Activated naive CD8-positive, alpha-beta T cell treated with anti-CD3 and anti-CD28 coated beads, Interleukin-2, amount 10 ng/mL, durations not matched to agents 7 days and 5 days (primary cell): Measurements from ENCODE around the gene HSPA12B. TPM values are rescaled to one million over a fixed set of nuclear protein-coding genes. Genes with fewer than 3 reads are reported as not detected.
A peak's percentile ranks its signal among the peaks of the same experiment; 100 is the strongest.

Experiments
- ATAC-seq: fragments of 150-1000 bp; cut with Tn5 transposase; one replicate; pipeline ENCODE4 v1.10.0; 2021; ENCODE audit warnings: low read depth, moderate library complexity
- POLR2A ChIA-PET: fragments of 350-600 bp; sonication (Branson Sonifier 250); formaldehyde crosslinking; loops from one replicate; lab custom pipeline; 2021; ENCODE audit warnings: antibody characterized with exemption; lab: Charles Lee
- DNase-seq: peaks from one replicate; pipeline ENCODE4 v3.0.0; 2021
- H3K27ac Mint-ChIP-seq: one replicate; pipeline ENCODE4 v1.8.0; 2022; ENCODE audit warnings: mild to moderate bottlenecking, mixed read lengths
- H3K27me3 Mint-ChIP-seq: one replicate; pipeline ENCODE4 v1.8.0; 2022; ENCODE audit warnings: mild to moderate bottlenecking, moderate library complexity, mixed read lengths
- H3K36me3 Mint-ChIP-seq: one replicate; pipeline ENCODE4 v1.8.0; 2021; ENCODE audit warnings: mild to moderate bottlenecking, mixed read lengths
- H3K4me1 Mint-ChIP-seq: one replicate; pipeline ENCODE4 v1.8.0; 2021; ENCODE audit warnings: mixed read lengths
- H3K4me3 Mint-ChIP-seq: one replicate; pipeline ENCODE4 v1.8.0; 2022; ENCODE audit warnings: mild to moderate bottlenecking, moderate library complexity, mixed read lengths
- H3K9me3 Mint-ChIP-seq: one replicate; pipeline ENCODE4 v1.8.0; 2021; ENCODE audit warnings: mixed read lengths
- total RNA-seq, 2 experiments: library from RNA; stranded (reverse); gene quantifications; one replicate each; pipeline ENCODE4 v1.2.3, GENCODE V29; 2021

The HSPA12B gene
- total RNA-seq, 2 experiments from 2014 or later: not detected

GRCh38 chr20:3777716-3778629 is 45.5 kb downstream of the HSPA12B start:
- H3K27ac Mint-ChIP-seq: no peak overlapping the region

DNA sequence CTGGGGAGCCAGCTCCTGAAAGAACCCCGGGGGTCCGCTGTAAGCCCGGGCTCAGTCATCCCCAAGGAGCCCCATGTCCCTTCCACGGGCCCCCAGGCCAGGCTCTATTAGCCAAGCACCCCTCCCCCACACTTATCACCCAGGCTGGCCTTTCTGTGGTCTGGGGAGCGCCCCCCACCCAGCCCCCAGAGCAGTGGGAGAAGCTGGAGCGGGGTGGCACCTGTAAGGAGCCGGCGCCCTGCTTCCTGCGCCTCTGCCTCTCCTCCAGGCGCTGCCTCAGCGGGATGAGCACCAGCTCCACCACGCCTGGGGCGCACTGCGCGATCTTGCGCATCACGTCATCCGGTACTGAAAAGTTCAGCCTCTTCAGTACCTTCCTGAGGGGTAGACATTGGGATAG is 46.5 kb downstream of the HSPA12B start:
- POLR2A ChIA-PET: interaction anchor here (0.8 to 9.0 kb wide), 4 partner anchors 9 to 41 kb away, joined by 3 to 53 read pairs (median 4); partner anchors contain the start of genes ADISSP and AP5S1
- Mint-ChIP-seq H3K27me3 (peaks cover 26% of the 10 kb centered on the region), H3K27ac (no peak overlapping the region), H3K9me3 (no peaks in the 10 kb centered on the region), H3K36me3 (no peaks in the 10 kb centered on the region), H3K4me1 (peaks cover 25% of the 10 kb centered on the region), H3K4me3 (no peak overlapping the region)
- no peak for DNase-seq
- ATAC-seq: no peak

More at GRCh38 chr20:3777716-3778629, 45.5 kb downstream of the HSPA12B start:
- Mint-ChIP-seq H3K4me3 (peak overlapping the region; percentile 76), H3K9me3 (no peaks in the 10 kb centered on the region), H3K36me3 (no peaks in the 10 kb centered on the region), H3K4me1 (peaks cover 22% of the 10 kb centered on the region), H3K27me3 (peaks cover 28% of the 10 kb centered on the region)
- peak; percentile 62 for DNase-seq
- POLR2A ChIA-PET: interaction anchor here (0.8 to 9.0 kb wide), 6 partner anchors 8 to 110 kb away, joined by 3 to 53 read pairs (median 4); partner anchors contain the start of genes ADISSP, AP5S1 and CENPB
- peak; percentile 66 for ATAC-seq

- peak within 1 kb of the TSS; percentile 37 for H3K4me3 Mint-ChIP-seq
- no peak within 1 kb of the TSS for H3K27ac Mint-ChIP-seq
- peaks cover 5% of the 10 kb centered on the region for H3K36me3 Mint-ChIP-seq
- H3K9me3 Mint-ChIP-seq: no peaks in the 10 kb centered on the region
- ATAC-seq (peak; percentile 34), DNase-seq (no peak)
- H3K4me1 Mint-ChIP-seq: peaks cover 33% of the 10 kb centered on the region
- H3K27me3 Mint-ChIP-seq: peaks cover 24% of the 10 kb centered on the region
- POLR2A ChIA-PET: interaction anchor here (0.6 to 9.0 kb wide), 5 partner anchors 13 to 102 kb away, joined by 3 to 53 read pairs (median 4); partner anchors contain the start of genes ADISSP and AP5S1
Measured at GRCh38 chr20:3781153-3781910, 48.8 kb downstream of the HSPA12B start, which contains the start of gene SPEF1. Gene SPEF1, minus strand, starts transcription at chr20:3781448. Its CDS starts 161 bp downstream, at chr20:3781287.

- Mint-ChIP-seq H3K4me3 (no peak overlapping the region), H3K27ac (no peak overlapping the region)
- DNase-seq: no peak
Measured at GRCh38 chr20:3782597-3782996, 50.1 kb downstream of the HSPA12B start.

GRCh38 chr20:3783068-3783489 is 50.6 kb downstream of the HSPA12B start:
- H3K36me3 Mint-ChIP-seq: peaks cover 5% of the 10 kb centered on the region
- H3K27ac Mint-ChIP-seq: no peak overlapping the region
- H3K4me1 Mint-ChIP-seq: peaks cover 30% of the 10 kb centered on the region
- H3K27me3 Mint-ChIP-seq: peaks cover 22% of the 10 kb centered on the region
- no peaks in the 10 kb centered on the region for H3K9me3 Mint-ChIP-seq
- no peak overlapping the region for H3K4me3 Mint-ChIP-seq
- no peak for ATAC-seq
- no peak for DNase-seq
- POLR2A ChIA-PET: interaction anchor here (1.9 to 9.0 kb wide), 2 partner anchors 14 to 37 kb away, joined by 5 to 53 read pairs; partner anchors contain the start of genes ADISSP and AP5S1

More at GRCh38 chr20:3782597-3782996, 50.1 kb downstream of the HSPA12B start:
- peaks cover 22% of the 10 kb centered on the region for H3K27me3 Mint-ChIP-seq
- POLR2A ChIA-PET: interaction anchor here (1.9 to 9.0 kb wide), 2 partner anchors 14 to 38 kb away, joined by 5 to 53 read pairs; partner anchors contain the start of genes ADISSP and AP5S1
- H3K4me1 Mint-ChIP-seq: peaks cover 30% of the 10 kb centered on the region
- ATAC-seq: no peak
- peaks cover 5% of the 10 kb centered on the region for H3K36me3 Mint-ChIP-seq
- no peaks in the 10 kb centered on the region for H3K9me3 Mint-ChIP-seq

- Mint-ChIP-seq H3K9me3 (no peaks in the 10 kb centered on the region), H3K27me3 (peaks cover 20% of the 10 kb centered on the region), H3K4me3 (peak overlapping the region; percentile 14), H3K36me3 (peaks cover 5% of the 10 kb centered on the region), H3K27ac (no peak overlapping the region), H3K4me1 (peaks cover 33% of the 10 kb centered on the region)
- POLR2A ChIA-PET: interaction anchor here (0.7 to 9.0 kb wide), 2 partner anchors 15 to 70 kb away, joined by 4 to 53 read pairs; partner anchors contain the start of gene ADISSP
- DNase-seq (peak; percentile 29), ATAC-seq (no peak)
Measured at GRCh38 chr20:3783511-3784195, 51.2 kb downstream of the HSPA12B start.

DNA sequence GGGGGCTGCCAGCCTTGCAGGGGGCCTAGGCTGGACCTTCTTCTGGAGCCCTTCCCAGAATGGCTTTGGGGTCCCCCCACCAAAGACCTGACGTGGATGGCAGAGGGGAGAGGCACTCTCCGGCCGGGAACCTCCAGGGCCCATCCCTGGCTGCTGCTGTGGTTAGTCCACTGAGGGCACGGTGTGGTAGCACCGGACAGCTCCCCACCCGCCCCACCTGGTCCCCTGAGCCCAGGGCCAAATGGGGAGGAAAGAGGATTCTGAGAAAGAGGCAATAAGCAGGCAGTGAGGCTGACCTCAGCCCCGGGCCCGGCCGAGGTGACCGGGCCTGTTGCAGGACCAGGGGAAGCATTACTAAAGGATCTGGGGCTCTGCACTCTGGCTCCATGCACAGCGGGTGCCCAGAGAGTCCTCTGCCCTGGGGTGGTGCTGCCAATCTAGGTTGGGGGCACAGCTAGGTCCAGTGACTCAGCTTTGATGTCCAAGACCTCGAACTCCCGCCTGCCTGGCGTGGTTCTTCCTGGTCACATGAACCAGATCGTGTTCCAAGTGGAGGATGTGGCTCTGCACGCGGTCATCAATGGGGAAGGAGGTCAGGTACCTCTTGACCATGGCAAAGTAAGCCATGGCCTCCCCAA is 51.9 kb downstream of the HSPA12B start:
- ATAC-seq: no peak
- POLR2A ChIA-PET: interaction anchor here (0.7 to 9.0 kb wide), 5 partner anchors 11 to 298 kb away, joined by 4 to 53 read pairs (median 7); partner anchors contain the start of genes ADISSP, AP5S1 and CDC25B
- Mint-ChIP-seq H3K27me3 (peaks cover 19% of the 10 kb centered on the region), H3K4me1 (peaks cover 38% of the 10 kb centered on the region), H3K4me3 (peak overlapping the region; percentile 67), H3K9me3 (no peaks in the 10 kb centered on the region), H3K27ac (peak overlapping the region; percentile 56), H3K36me3 (peaks cover 5% of the 10 kb centered on the region)
- DNase-seq: no peak

DNA sequence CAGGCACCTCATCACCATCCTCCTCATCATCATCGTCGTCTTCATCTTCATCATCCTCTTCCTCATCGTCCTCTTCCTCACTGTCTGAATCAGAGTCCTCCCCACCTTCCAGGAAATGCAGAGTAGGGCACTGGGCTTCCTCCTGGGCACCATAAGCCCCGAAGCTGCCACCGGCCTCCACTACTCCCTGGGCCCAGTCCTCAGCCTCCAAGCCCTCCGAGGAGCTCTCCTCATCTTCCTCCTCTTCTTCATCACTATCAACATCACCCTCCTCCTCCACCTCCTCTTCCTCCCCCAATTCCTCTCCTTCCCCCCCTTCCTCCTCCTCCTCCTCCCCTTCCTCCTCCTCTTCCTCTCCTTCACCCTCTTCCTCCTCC is 52.4 kb downstream of the HSPA12B start:
- no peak for DNase-seq

DNA sequence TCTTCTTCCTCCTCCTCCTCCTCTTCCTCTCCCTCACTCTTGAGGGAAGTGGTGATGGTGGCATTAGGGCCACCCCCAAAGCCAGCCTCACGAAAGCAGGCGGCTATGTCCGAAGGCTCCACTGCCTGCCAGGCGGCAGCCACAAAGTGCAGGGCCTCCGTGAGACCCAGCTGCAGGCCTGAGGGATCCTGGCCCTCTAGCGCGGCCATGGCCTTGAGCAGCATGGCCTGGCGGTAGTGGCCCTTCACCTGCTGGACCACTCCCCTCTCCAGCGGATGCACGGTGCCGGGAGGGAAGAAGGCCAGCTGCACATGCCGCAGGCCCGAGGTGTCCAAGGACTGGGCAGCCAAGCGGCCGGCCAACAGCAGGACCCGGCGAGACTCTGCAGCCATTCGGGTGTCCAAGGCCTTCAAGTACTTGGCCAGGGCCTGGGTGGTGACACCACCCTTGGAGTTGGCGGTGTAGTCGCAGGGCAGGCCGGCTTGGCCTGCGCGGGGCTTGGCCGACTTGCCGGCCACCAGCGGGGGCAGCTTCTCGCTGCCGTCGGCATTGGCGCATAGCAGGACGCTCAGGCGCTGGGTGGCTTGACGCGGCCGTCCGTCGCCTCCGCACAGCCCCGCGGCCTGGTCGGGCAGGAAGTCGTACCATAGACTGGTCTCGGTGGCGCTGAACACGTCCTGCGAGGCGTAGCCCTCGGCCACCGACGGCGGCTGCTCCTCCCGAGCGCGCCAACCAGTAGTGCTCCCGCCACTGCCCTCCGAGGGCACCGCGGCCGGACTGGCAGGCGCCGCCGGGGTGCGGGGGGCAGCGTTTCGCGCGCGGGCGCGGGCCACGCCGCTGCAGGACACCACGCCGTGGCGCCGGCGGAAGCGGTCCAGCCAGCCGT is 53.0 kb downstream of the HSPA12B start:
- POLR2A ChIA-PET: interaction anchor here (0.5 to 3.7 kb wide), 11 partner anchors 8 to 297 kb away, joined by 3 to 52 read pairs (median 7); partner anchors contain the start of genes ADISSP, AP5S1 and CDC25B
- no peaks in the 10 kb centered on the region for H3K9me3 Mint-ChIP-seq
- peaks cover 5% of the 10 kb centered on the region for H3K36me3 Mint-ChIP-seq
- peaks cover 36% of the 10 kb centered on the region for H3K4me1 Mint-ChIP-seq
- peak overlapping the region; percentile 67 for H3K4me3 Mint-ChIP-seq
- DNase-seq (no peak), ATAC-seq (no peak)
- no peak overlapping the region for H3K27ac Mint-ChIP-seq
- peaks cover 10% of the 10 kb centered on the region for H3K27me3 Mint-ChIP-seq

More for the DNA sequence above, 52.4 kb downstream of the HSPA12B start:
- H3K27ac Mint-ChIP-seq: peak overlapping the region; percentile 56
- peaks cover 5% of the 10 kb centered on the region for H3K36me3 Mint-ChIP-seq
- peaks cover 38% of the 10 kb centered on the region for H3K4me1 Mint-ChIP-seq
- POLR2A ChIA-PET: interaction anchor here (0.5 to 9.0 kb wide), 7 partner anchors 11 to 298 kb away, joined by 3 to 53 read pairs (median 7); partner anchors contain the start of genes ADISSP, AP5S1 and CDC25B
- ATAC-seq: no peak
- peaks cover 15% of the 10 kb centered on the region for H3K27me3 Mint-ChIP-seq
- no peaks in the 10 kb centered on the region for H3K9me3 Mint-ChIP-seq
- peak overlapping the region; percentile 67 for H3K4me3 Mint-ChIP-seq

DNA sequence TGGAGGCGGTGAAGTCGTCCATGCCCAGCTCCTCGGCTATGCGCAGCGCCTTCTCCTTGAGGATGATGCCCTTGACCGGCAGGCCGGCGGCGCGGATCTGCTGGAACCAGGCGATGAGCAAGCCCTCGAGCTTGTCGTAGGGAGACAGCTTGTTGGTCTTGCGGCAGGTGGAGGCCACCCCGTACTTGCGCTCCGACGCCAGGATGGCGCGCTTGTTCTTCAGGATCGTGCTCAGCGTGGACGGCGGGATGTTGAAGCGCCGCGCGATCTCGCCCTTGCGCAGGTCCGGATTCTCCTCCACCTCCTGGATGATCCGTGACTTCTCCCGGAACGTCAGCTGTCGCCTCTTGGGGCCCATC is 53.6 kb downstream of the HSPA12B start:
- peaks cover 32% of the 10 kb centered on the region for H3K4me1 Mint-ChIP-seq
- peak; percentile 58 for DNase-seq
- peaks cover 5% of the 10 kb centered on the region for H3K36me3 Mint-ChIP-seq
- POLR2A ChIA-PET: interaction anchor here (0.6 to 3.7 kb wide), 11 partner anchors 8 to 102 kb away, joined by 3 to 52 read pairs (median 7); partner anchors contain the start of genes ADISSP, AP5S1 and CDC25B
- H3K9me3 Mint-ChIP-seq: no peaks in the 10 kb centered on the region
- peaks cover 7% of the 10 kb centered on the region for H3K27me3 Mint-ChIP-seq
- H3K4me3 Mint-ChIP-seq: peak overlapping the region; percentile 78
- peak; percentile 25 for ATAC-seq
- peak overlapping the region; percentile 65 for H3K27ac Mint-ChIP-seq
